ENCODE data around the gene GOLGA8A.

GOLGA8A gene

GRCh38 chr15:34437687-34438086 lies at the start of gene GOLGA8A:
GOLGA8A (minus strand) TSS chr15:34437808; CDS start chr15:34389691, 48,117 bp downstream.
- no peak for TF ChIP-seq CTCF (IDR thresholded peaks at IDR 0.05)

- no peak for TF ChIP-seq CTCF (IDR thresholded peaks at IDR 0.05)
Measured at GRCh38 chr15:34483644-34484043, 46.0 kb upstream of the GOLGA8A start.

GRCh38 chr15:34481370-34481769 lies 43.8 kb upstream of the GOLGA8A start:
- TF ChIP-seq CTCF (IDR thresholded peaks at IDR 0.05) = no peak

- TF ChIP-seq CTCF (IDR thresholded peaks at IDR 0.05) = no peak
Measured at GRCh38 chr15:34473840-34474239, 36.2 kb upstream of the GOLGA8A start.

GRCh38 chr15:34472947-34473346 lies 35.3 kb upstream of the GOLGA8A start:
- TF ChIP-seq CTCF (IDR thresholded peaks at IDR 0.05) = no peak

GRCh38 chr15:34470892-34471291 lies 33.3 kb upstream of the GOLGA8A start:
- no peak for TF ChIP-seq CTCF (IDR thresholded peaks at IDR 0.05)

GRCh38 chr15:34470091-34470490 lies 32.5 kb upstream of the GOLGA8A start:
- TF ChIP-seq CTCF (IDR thresholded peaks at IDR 0.05) = no peak

- no peak for TF ChIP-seq CTCF (IDR thresholded peaks at IDR 0.05)
Measured at GRCh38 chr15:34461730-34462129, 24.1 kb upstream of the GOLGA8A start.
